Heart left ventricle (tissue), 16 donors: ENCODE measurements around the gene THNSL1. TPM values are rescaled to one million over a fixed set of nuclear protein-coding genes. Genes with fewer than 3 reads are reported as not detected.
A peak's percentile ranks its signal among the peaks of the same experiment; 100 is the strongest.

Experiments used
- ATAC-seq, 4 donors: fragments of 200-7000 bp; cut with Tn5 transposase; one replicate each; pipeline ENCODE4 v1.9.1; 2020 to 2022; ENCODE audit warnings: moderate library complexity in 4 of 4, mild to moderate bottlenecking in 3 of 4, moderate number of reproducible peaks in 1 of 4
- DNase-seq, 5 donors: peaks; one replicate each; pipeline ENCODE4 v3.0.0-alpha.2; 2020
- H3K27ac ChIP-seq, 12 donors: fragments of 200-600 bp; sonication (generic) in 4 of 12; one replicate each; pipeline versions ENCODE4 v1.5.0 to v1.8.0; 2016 to 2022; ENCODE audit warnings: mild to moderate bottlenecking in 2 of 12
- H3K27me3 ChIP-seq, 9 donors: fragments of 200-600 bp; sonication (generic) in 2 of 9; one replicate each; pipeline versions ENCODE4 v1.5.1 to v1.8.0; 2016 to 2022; ENCODE audit warnings: mild to moderate bottlenecking in 3 of 9
- H3K36me3 ChIP-seq, 9 donors: fragments of 200-600 bp; sonication (generic) in 2 of 9; one replicate each; pipeline versions ENCODE4 v1.5.0 to v1.8.0; 2018 to 2022; ENCODE audit warnings: mild to moderate bottlenecking in 2 of 9
- H3K4me1 ChIP-seq, 12 donors: fragments of 200-600 bp; sonication (generic) in 4 of 12; one replicate each; pipeline versions ENCODE4 v1.5.0 to v1.8.0; 2016 to 2022; ENCODE audit warnings: mild to moderate bottlenecking in 3 of 12
- H3K4me3 ChIP-seq, 12 donors: fragments of 200-600 bp; sonication (generic) in 4 of 12; one replicate each; pipeline versions ENCODE4 v1.5.0 to v1.8.0; 2017 to 2022; ENCODE audit warnings: mild to moderate bottlenecking in 9 of 12, moderate library complexity in 4 of 12
- H3K9me3 ChIP-seq, 12 donors: fragments of 200-600 bp; sonication (generic) in 4 of 12; one replicate each; pipeline versions ENCODE4 v1.5.0 to v1.8.0; 2016 to 2022; ENCODE audit warnings: mild to moderate bottlenecking in 1 of 12
- POLR2A ChIP-seq, 2 donors: fragments of 450-650 bp; IDR thresholded peaks; one replicate each; pipeline ENCODE4 v1.6.1; 2017; ENCODE audit warnings: antibody characterized with exemption in 2 of 2, mild to moderate bottlenecking in 2 of 2, moderate library complexity in 2 of 2
- whole genome bisulfite sequencing, 4 donors: extraction: QIAGEN DNeasy Blood & Tissue Kit in 2 of 4; methylation state at CpG; one replicate each; pipeline versions ENCODE4 v1.1.5 to v1.1.7; 2013 to 2018; 5-methylcytosine and 5-hydroxymethylcytosine counted together
- intact Hi-C, 10 donors: fragments of 100-400 bp; cut with DNase I; formaldehyde crosslinking; loops; one replicate each; pipeline versions ENCODE4 v1.11.1 to v1.14.2; 2022
- polyA plus RNA-seq, 2 donors: library from polyadenylated mRNA; stranded (reverse); fragments of 200-250 nt; gene quantifications; one replicate each; pipeline ENCODE4 v1.2.3, GENCODE V29; 2013
- total RNA-seq, 9 donors: library from RNA; depleted of rRNA in 2 of 9; stranded (reverse); fragments of >200 nt in 2 of 9; fragmentation: NEBNext Ultra II Directional in 3 of 9; extraction: Animal tissue kit (Norgen Biotek cat#: 25700) in 3 of 9; gene quantifications; one replicate each; pipeline versions ENCODE4 v1.1.0 to v1.2.4, GENCODE V29; 2016 to 2023
- TF ChIP-seq, protein P1 (sequence below), 12 donors: fragments of 200-600 bp; sonication (generic) in 4 of 12; IDR thresholded peaks; one replicate each; pipeline versions ENCODE4 v1.5.0 to v1.8.0; 2018 to 2022; ENCODE audit warnings: antibody characterized with exemption in 12 of 12, mild to moderate bottlenecking in 5 of 12
- donor health status: ischemic (EF 13 %, LVEDD 7.1; RV severe dilation, severe dysfunction).
- donor health status: healthy with polysubstance abuse.
- donor health status: DM: no; HTN: yes; CAD: no.
- donor health status: DM: no; HTN: no; CAD: no.
- donor health status: ischemic (EF 25% LVEDD 6.9; RV normal size, moderate dysfunction).
- donor health status: ischemic (EF 25% LVEDD 5.7; RV mildly dilated, moderate dysfunction).
- donor health status: healthy.
- donor health status: DM: yes; HTN: yes; CAD: no.
- donor health status: ischemic (EF 35%, LVEDD 5.7; RV mildly dilated, moderate dysfunction).
- donor health status: nonischemic (EF 11% LVEDD 7.7; RV severe dilation, severe dysfunction).
- donor health status: DM: yes; HTN: yes; CAD: no.
- donor health status: PGD.
- donor health status: ischemic (EF 29% LVEDD 5.4; RV normal size, mild dysfunction).
- donor health status: nonischemic (EF 23%, LVEDD 6.1; RV moderate dilation, normal function).

THNSL1 gene
- total and polyA plus RNA-seq, 11 donors, result 1.9 to 6.9 (median 3.9) TPM

DNA sequence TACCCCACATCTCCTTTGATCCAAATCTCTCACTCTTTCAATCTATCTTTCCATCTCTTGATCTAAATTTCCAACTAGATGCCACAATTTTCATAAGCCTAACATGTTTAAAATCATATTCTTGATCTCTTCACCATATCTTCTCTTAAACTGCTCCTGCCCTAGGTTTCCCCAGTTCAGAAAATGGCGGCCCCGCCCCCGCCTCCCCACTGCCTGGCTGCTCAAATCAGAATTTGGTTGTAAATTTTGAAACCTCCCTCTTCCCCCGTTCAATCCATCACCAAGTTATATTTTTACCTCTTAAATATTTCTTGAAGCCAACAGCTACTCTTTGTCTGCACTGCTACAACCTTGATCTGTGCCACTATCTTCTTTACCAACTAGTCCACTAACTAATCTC, 36.7 kb upstream of the THNSL1 start:
- H3K4me1 ChIP-seq, result peaks cover 0 to 36% (median 8%) of the 10 kb centered on the region in 12 donors
- intact Hi-C loops, result loop anchor here in 5 of 10 donors (5.0 to 10.0 kb wide), 4 partner anchors 255 to 337 kb away; partner anchors contain the start of gene ARHGAP21 (in 3 of the 5)
- H3K9me3 ChIP-seq, result peaks cover 0 to 7% (median 0%) of the 10 kb centered on the region in 12 donors
- WGBS, 4 donors, result 97 to 98% (median 97%) methylated on average over 4 of the region's 4 CpGs
- no peaks in the 10 kb centered on the region for H3K36me3 ChIP-seq
- TF ChIP-seq POLR2A (IDR thresholded peaks at IDR 0.05), result no peak
- TF ChIP-seq, protein P1, sequence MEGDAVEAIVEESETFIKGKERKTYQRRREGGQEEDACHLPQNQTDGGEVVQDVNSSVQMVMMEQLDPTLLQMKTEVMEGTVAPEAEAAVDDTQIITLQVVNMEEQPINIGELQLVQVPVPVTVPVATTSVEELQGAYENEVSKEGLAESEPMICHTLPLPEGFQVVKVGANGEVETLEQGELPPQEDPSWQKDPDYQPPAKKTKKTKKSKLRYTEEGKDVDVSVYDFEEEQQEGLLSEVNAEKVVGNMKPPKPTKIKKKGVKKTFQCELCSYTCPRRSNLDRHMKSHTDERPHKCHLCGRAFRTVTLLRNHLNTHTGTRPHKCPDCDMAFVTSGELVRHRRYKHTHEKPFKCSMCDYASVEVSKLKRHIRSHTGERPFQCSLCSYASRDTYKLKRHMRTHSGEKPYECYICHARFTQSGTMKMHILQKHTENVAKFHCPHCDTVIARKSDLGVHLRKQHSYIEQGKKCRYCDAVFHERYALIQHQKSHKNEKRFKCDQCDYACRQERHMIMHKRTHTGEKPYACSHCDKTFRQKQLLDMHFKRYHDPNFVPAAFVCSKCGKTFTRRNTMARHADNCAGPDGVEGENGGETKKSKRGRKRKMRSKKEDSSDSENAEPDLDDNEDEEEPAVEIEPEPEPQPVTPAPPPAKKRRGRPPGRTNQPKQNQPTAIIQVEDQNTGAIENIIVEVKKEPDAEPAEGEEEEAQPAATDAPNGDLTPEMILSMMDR (IDR thresholded peaks at IDR 0.05), result no peak
- no peak for DNase-seq
- ATAC-seq, result no peak
- H3K4me3 ChIP-seq, result no peak overlapping the region
- peak overlapping the region in 2 of 12 donors; percentile 24 to 70 for H3K27ac ChIP-seq
- no peaks in the 10 kb centered on the region for H3K27me3 ChIP-seq

DNA sequence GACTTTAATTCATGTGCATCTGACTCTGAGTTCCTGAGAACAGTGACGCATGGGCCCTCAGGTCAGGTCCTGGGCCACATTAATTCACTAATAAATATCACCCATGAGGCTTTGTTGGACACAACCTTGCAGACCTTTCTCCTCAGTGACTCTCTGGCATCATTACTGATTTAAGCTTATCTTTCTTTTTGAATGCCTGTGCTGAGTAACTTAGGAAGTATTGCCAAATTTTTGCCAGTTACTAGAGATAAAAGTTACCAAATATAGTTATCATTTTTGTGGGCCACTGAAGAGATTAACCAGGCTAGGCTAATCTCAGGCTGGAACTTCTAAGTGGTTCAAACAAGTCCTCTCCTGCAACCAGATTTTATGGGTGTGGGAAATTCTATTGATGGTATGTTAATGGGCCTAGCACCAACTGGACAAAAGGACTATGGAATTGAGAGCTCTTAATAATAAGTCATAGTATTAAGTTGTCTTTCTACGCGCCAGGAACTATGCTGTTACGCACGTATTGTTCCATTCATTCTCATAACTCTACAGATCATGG, 35.2 kb upstream of the THNSL1 start:
- no peak for DNase-seq
- H3K9me3 ChIP-seq, result peaks cover 0 to 7% (median 0%) of the 10 kb centered on the region in 12 donors
- ATAC-seq, result peak; percentile 81 to 94 (median 82)
- H3K36me3 ChIP-seq, result no peaks in the 10 kb centered on the region
- intact Hi-C loops, result loop anchor here in 6 of 10 donors (1.0 to 10.0 kb wide), 5 partner anchors 256 to 339 kb away; partner anchors contain the start of gene ARHGAP21 (in 3 of the 6)
- peak overlapping the region in 5 of 12 donors; percentile 14 to 70 (median 42) for H3K27ac ChIP-seq
- H3K4me1 ChIP-seq, result peaks cover 0 to 27% (median 5%) of the 10 kb centered on the region in 12 donors
- H3K4me3 ChIP-seq, result no peak overlapping the region
- TF ChIP-seq, protein P1 (IDR thresholded peaks at IDR 0.05), result no peak
- TF ChIP-seq POLR2A (IDR thresholded peaks at IDR 0.05), result no peak
- no peaks in the 10 kb centered on the region for H3K27me3 ChIP-seq
- 63 to 78% (median 64%) methylated on average over 5 of the region's 5 CpGs for WGBS, 4 donors

DNA sequence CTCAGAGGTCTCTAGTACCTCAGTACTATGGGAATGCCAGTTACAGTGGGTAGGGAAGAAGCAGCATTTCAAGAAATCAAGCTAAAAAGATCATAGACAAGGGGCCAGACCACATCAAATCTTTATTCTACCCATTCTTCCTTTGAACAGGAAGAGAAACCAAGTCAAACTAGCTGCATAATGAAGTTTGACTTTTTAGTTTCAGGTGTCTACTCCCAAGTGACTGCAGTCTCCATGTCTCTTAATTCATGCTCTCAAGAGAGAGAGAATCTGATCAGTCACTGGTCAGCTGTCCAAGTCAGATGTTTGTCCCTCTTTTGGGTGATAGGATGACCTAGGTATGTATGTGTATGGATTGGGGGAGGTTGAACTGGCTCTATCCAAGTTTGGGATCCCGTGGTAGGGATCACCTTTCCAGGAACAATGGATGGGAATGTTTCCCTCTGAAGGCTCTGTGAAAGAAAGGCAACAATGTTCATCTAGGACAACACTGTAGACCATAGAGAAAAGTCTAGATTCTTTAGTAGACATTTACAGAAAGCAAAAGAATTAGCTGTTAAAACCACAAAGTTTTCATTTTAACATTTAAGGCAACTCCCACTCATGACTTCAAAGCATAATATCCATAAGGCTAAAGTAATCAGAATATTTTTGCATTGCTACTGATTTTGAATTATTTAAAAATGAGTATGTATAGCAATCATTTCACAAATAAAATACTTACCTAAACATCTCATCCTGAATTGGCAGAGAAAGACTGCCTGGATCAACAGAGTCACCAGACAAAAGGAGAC, 33.9 kb upstream of the THNSL1 start:
- TF ChIP-seq, protein P1 (IDR thresholded peaks at IDR 0.05), result no peak
- no peak for TF ChIP-seq POLR2A (IDR thresholded peaks at IDR 0.05)
- H3K4me1 ChIP-seq, result peaks cover 0 to 27% (median 5%) of the 10 kb centered on the region in 12 donors
- ATAC-seq, result no peak
- no peak for DNase-seq
- H3K27ac ChIP-seq, result peak overlapping the region in 3 of 12 donors; percentile 28 to 70 (median 48)
- 83 to 98% (median 93%) methylated on average over 1 of the region's 1 CpG for WGBS, 4 donors
- peaks cover 0 to 7% (median 0%) of the 10 kb centered on the region in 12 donors for H3K9me3 ChIP-seq
- H3K27me3 ChIP-seq, result no peaks in the 10 kb centered on the region
- H3K4me3 ChIP-seq, result no peak overlapping the region
- H3K36me3 ChIP-seq, result no peaks in the 10 kb centered on the region
- intact Hi-C loops, result loop anchor here in 5 of 10 donors (5.0 to 10.0 kb wide), 4 partner anchors 258 to 340 kb away; partner anchors contain the start of gene ARHGAP21 (in 3 of the 5)

DNA sequence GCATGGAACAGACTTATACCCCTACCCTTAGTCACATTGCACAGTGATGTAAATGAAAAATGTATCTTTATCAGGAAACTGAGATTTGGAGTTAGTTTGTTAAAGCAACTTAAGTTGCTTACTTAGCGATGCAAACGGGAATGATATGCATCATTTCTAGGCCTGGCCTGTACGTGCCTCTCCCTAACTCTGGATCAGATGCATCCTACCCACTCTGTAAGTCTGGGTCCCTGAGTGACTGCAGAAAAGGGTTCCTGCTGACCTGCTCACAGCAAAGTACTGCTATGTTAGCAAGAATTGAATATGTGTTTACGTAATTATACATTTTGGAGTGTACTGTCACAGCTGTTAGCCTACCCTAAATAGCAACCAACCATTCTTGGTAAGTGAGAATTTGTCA, 33.3 kb upstream of the THNSL1 start:
- WGBS, 4 donors, result 90 to 99% (median 97%) methylated on average over 4 of the region's 4 CpGs
- no peak overlapping the region for H3K4me3 ChIP-seq
- no peak for TF ChIP-seq POLR2A (IDR thresholded peaks at IDR 0.05)
- H3K27ac ChIP-seq, result no peak overlapping the region
- no peaks in the 10 kb centered on the region for H3K27me3 ChIP-seq
- peaks cover 0 to 7% (median 0%) of the 10 kb centered on the region in 12 donors for H3K9me3 ChIP-seq
- no peak for ATAC-seq
- DNase-seq, result no peak
- intact Hi-C loops, result loop anchor here in 5 of 10 donors (5.0 to 10.0 kb wide), 4 partner anchors 258 to 341 kb away; partner anchors contain the start of gene ARHGAP21 (in 3 of the 5)
- peaks cover 0 to 22% (median 5%) of the 10 kb centered on the region in 12 donors for H3K4me1 ChIP-seq
- no peaks in the 10 kb centered on the region for H3K36me3 ChIP-seq
